Right ventricle myocardium superior (tissue), 1 donor: ENCODE measurements around the gene LRMDA. TPM values are rescaled to one million over a fixed set of nuclear protein-coding genes. Genes with fewer than 3 reads are reported as not detected.

Experiments used
- ATAC-seq: fragments of 200-7000 bp; cut with Tn5 transposase; one replicate; pipeline ENCODE4 v1.9.1; 2020; ENCODE audit warnings: mild to moderate bottlenecking; ENCODE audit not compliant: poor library complexity
- DNase-seq: peaks from one replicate; pipeline ENCODE4 v3.0.0-alpha.2; 2020
- intact Hi-C: fragments of 100-400 bp; cut with DNase I; formaldehyde crosslinking; loops from one replicate; pipeline ENCODE4 v1.11.2; 2022
- total RNA-seq: library from RNA; stranded (reverse); fragmentation: NEBNext Ultra II Directional; extraction: Animal tissue kit (Norgen Biotek cat#: 25700); gene quantifications from one replicate; pipeline ENCODE4 v1.2.1, GENCODE V29; 2021
- donor health status: DM: no; HTN: yes; CAD: no; lungs with severe emphysema.

LRMDA gene
- total RNA-seq, 1 donor from 2014 or later, result 26.3 TPM

GRCh38 chr10:76305930-76306615 lies 874.6 kb downstream of the LRMDA start:
- ATAC-seq (no peak), DNase-seq (no peak)
- intact Hi-C loops, result loop anchor here (10.0 kb wide), 2 partner anchors 261 to 901 kb away; partner anchors contain the start of gene ZNF503

DNA sequence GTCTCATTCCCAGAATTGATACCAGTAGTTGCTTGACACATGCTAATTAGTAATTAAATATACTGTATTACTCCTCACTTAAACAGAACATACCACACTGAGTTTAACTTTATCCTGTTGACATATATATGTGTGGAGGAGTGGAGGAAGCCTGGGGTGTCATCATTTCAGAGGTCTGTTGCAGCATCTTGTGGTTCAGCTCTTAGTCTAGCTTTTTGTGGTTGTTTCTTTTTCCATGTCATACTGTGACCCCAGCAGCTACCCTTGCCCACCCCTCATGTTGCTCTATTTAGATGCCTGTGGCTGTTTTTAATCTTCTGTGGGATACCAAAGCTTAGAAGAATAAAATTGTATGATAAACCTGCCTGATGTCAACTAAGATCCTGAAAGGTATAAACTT lies 875.4 kb downstream of the LRMDA start:
- ATAC-seq (no peak), DNase-seq (no peak)
- intact Hi-C loops, result loop anchor here (10.0 kb wide), 2 partner anchors 262 to 902 kb away; partner anchors contain the start of gene ZNF503

- intact Hi-C loops, result loop anchor here (10.0 kb wide), 2 partner anchors 264 to 904 kb away; partner anchors contain the start of gene ZNF503
- DNase-seq (no peak), ATAC-seq (no peak)
Observed at GRCh38 chr10:76309070-76309469, 877.6 kb downstream of the LRMDA start.

DNA sequence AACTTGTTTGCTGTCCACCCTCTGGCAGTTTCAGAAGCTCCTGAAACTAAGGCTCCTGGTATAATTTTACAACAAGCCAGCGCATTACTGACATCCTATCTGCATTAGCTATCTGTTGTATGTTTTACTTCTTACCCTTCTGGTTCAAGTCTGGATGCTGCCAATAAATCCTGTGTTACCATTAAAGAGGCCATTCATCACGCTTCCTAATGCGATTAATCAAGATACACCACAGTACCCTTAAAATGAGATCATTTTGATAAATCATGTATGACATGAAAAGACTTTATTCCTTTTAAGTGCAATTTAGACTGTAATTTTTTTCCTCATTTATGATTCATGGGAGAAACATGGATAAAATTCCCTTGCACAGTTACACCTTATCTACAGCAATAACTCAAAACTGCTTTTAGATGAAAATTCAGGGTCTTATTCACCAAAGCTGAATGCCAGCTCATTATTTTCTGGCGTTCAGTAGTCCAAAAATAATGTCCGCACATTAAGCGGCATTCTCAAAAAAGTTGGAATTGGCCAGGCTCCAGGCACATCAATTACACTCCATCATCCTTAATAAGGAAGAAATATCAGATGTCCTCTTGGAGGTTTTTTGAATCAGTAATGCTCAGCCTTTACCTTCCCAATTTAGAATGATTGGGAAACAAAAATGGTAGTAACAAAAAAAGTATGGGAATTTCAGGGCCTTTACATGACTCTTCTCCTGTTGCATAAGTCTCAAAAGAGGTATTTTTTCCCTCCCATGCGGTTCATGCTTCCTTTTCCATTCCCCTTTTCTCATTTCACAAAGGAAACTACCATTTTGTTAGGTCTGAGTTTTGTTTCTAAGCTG lies 878.5 kb downstream of the LRMDA start:
- intact Hi-C loops, result loop anchor here (10.0 kb wide), 3 partner anchors 235 to 905 kb away; partner anchors contain the start of gene ZNF503
- DNase-seq (no peak), ATAC-seq (no peak)

- DNase-seq (no peak), ATAC-seq (no peak)
- intact Hi-C loops, result loop anchor here (10.0 kb wide), 1 partner anchor 234 kb away; no protein-coding TSS in a partner anchor
Observed at GRCh38 chr10:76310588-76311080, 879.2 kb downstream of the LRMDA start.

- peak; percentile 48 for DNase-seq
- intact Hi-C loops, result loop anchor here (10.0 kb wide), 1 partner anchor 233 kb away; no protein-coding TSS in a partner anchor
- peak; percentile 79 for ATAC-seq
Observed at GRCh38 chr10:76311752-76312636, 880.6 kb downstream of the LRMDA start.

DNA sequence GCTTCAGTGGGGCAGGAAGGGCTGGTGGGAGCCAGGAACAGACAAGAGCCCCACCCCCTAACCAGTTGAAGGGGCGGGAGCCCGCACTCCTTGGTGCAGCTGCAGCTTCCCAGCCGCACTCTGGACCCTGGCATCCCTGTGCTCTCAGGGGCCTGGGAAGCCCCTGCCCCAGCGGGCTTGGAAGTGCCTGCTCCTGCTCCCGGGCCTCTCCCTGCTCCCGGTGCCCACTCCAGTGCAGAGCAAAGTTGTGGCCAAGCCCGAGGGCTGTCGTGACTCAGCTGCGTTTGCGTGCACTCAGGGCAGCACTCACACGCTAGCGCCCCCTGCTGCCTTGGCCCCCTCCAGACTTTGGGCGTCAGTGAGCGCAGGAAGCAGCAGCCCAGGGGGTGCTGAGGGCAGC lies 883.8 kb downstream of the LRMDA start:
- intact Hi-C loops, result loop anchor here (10.0 kb wide), 1 partner anchor 230 kb away; no protein-coding TSS in a partner anchor
- no peak for ATAC-seq
- DNase-seq, result no peak

DNA sequence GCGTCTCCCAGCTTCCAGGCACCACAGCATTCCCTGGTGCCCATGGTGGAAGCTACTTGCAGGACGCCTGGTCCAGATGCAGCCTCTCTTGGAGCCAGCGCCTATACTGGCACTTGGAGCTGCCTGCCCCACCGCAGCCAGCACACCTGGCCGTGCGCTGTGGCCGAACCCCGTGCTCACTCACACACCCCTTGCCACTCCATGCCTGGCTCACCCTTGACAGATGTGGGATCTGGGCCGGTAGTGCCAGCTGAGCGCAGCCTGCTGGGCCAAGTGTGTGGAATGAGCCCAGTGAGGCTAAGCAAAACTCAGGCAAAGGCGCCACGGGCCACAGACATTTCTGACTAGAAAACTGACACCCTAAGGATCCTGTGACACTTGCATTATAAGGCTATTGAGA lies 884.8 kb downstream of the LRMDA start:
- DNase-seq (no peak), ATAC-seq (no peak)
- intact Hi-C loops, result loop anchor here (10.0 kb wide), 1 partner anchor 229 kb away; no protein-coding TSS in a partner anchor

GRCh38 chr10:76317078-76317477 lies 885.7 kb downstream of the LRMDA start:
- DNase-seq (no peak), ATAC-seq (no peak)
- intact Hi-C loops, result loop anchor here (10.0 kb wide), 1 partner anchor 228 kb away; no protein-coding TSS in a partner anchor

DNA sequence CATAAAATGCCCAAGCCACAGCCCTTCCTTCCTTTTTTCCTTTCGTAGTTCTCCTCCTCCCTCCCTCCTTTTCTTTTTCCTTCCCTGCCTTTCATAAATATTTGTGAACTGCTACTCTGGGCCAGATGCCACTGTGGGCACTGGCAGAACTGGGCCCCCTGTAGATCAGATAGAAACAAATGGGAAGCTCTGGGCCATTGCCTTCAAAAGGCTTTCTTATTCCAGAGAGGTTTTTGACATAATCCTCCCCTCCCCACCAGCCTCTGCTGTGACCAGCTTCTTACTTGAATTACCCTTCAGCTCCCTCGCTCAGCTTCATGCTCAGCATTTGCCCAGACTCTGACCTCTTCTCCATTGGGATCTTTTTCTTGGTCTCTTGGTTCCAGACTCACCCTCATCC lies 886.8 kb downstream of the LRMDA start:
- DNase-seq (no peak), ATAC-seq (no peak)
- intact Hi-C loops, result loop anchor here (10.0 kb wide), 1 partner anchor 227 kb away; no protein-coding TSS in a partner anchor

GRCh38 chr10:76319661-76320060 lies 888.2 kb downstream of the LRMDA start:
- intact Hi-C loops, result loop anchor here (10.0 kb wide), 1 partner anchor 225 kb away; no protein-coding TSS in a partner anchor
- ATAC-seq (no peak), DNase-seq (no peak)

DNA sequence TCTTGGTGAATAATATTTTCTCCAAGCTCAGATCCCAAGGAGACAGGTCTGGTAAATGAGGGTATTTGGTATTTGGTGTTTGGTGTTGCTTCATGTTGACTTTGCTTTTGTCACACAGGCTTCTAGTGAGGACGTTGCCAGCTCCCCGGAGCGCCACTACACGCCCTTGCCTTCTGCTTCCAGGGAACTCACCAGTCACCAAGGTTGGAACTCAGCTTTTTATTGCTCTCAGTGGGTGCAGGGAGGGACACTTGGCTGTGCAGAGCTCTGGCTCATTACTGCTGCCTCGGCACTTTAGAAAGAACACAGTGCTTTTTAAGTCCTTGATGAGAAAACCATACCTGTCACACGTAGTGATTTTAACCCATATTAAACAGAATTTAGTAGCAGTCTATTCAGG lies 892.9 kb downstream of the LRMDA start:
- intact Hi-C loops, result no loop called here
- ATAC-seq (peak; percentile 97), DNase-seq (peak; percentile 71)

DNA sequence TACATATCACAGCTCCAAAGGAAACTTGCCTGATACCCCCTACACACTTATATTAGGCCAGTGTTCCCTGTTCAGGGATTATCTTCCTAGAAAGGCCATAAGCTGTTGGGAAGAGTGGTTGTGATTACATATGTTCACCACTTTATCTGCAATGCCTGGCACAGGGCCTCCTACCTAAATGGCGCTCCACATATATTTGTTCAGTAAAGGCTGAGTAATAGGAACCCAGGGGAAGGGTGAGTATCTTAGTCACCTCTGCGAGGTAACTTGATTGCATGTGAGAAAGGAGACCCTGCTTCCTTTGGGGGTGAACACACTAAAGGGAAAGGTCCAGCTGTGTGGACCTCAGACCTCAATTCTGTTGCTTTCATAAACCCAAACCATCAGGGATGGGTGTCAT lies 896.0 kb downstream of the LRMDA start:
- ATAC-seq, result no peak
- intact Hi-C loops, result no loop called here
- DNase-seq, result no peak

GRCh38 chr10:76328348-76328747 lies 896.9 kb downstream of the LRMDA start:
- no peak for DNase-seq
- intact Hi-C loops, result no loop called here
- no peak for ATAC-seq

DNA sequence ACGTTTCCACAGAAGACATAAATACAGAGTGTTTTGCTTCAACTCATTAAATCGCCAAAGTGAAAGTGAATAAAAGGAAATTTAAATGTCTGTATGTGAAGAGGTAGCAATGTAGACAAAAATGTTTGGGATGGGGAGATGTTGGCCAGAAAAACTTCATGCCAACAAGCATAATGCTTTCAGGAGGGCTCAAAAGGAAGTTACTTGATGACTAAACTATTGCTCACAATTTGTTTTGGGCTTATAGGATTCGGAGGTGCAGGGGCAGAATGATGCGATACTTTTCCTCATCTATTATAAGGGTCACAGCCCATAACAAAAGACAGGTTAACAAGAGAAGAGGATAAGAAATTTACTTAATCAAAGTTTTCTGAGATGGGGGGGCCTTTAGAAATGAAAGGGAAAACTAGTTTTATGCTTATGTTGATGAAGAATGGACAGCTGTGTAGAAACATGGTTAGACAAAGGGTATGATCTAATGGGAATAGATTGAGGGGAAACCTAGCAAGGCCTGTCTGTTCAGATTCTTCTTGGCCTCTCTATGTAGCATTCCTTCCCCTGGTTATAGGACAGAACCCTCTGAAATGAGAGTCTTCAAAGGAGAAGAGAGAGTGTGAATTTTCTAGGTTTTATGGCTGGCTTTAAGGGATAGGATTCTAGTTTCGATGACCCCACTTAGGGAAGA lies 898.6 kb downstream of the LRMDA start:
- DNase-seq (no peak), ATAC-seq (no peak)
- intact Hi-C loops, result no loop called here

DNA sequence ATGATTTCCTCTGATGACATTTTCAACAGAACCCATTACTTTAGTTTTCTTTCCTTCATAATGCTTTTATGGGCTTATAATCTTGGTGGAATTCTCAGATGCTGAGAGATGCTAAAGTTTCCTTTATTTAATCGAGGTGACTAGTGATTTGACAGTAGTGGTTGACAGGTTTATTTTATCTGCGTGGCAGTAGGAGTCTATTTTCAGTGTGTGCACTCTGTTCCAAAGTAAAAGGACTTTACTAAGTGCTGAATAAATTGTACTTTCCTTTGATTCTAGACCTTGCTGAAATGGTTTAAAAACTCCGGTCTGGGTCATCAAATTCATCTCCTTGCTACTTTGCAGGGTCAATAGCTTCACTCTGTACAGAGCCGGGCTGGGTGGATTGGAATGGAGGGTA lies 900.3 kb downstream of the LRMDA start:
- ATAC-seq, result peak; percentile 73
- intact Hi-C loops, result no loop called here
- no peak for DNase-seq

- ATAC-seq (no peak), DNase-seq (no peak)
- intact Hi-C loops, result no loop called here
Observed at GRCh38 chr10:76333326-76333725, 901.9 kb downstream of the LRMDA start.

- intact Hi-C loops, result no loop called here
- no peak for ATAC-seq
Observed at GRCh38 chr10:76333796-76334195, 902.4 kb downstream of the LRMDA start.

More at GRCh38 chr10:76333796-76334195, 902.4 kb downstream of the LRMDA start:
- no peak for DNase-seq
